GM12878 (cell line): ENCODE data around the gene PDSS2.

Experiments
- CHD4 ChIP-seq: fragments of 200-600 bp; sonication (generic); IDR thresholded peaks from 2 replicates; pipeline ENCODE4 v1.6.1; 2016; ENCODE audit warnings: mild to moderate bottlenecking
- FOXK2 ChIP-seq: fragments of 450-650 bp; IDR thresholded peaks from 2 replicates; pipeline ENCODE4 v1.6.1; 2017; ENCODE audit warnings: mild to moderate bottlenecking, moderate library complexity

- no peak for TF ChIP-seq CHD4
- no peak for TF ChIP-seq FOXK2
Observed at GRCh38 chr6:107444277-107444676, 15.1 kb downstream of the PDSS2 start.
